HG02588 (cell line): Measurements from ENCODE around the gene ALK.

ENCODE experiments used
- ATAC-seq: cut with Tn5 transposase; IDR thresholded peaks from one replicate; pipeline ENCODE4 v1.9.1; 2021; ENCODE audit warnings: mild to moderate bottlenecking, moderate library complexity; ENCODE audit not compliant: unreplicated experiment

ALK gene

GRCh38 chr2:29241955-29242565, 679.3 kb downstream of the ALK start:
- no peak for ATAC-seq

DNA sequence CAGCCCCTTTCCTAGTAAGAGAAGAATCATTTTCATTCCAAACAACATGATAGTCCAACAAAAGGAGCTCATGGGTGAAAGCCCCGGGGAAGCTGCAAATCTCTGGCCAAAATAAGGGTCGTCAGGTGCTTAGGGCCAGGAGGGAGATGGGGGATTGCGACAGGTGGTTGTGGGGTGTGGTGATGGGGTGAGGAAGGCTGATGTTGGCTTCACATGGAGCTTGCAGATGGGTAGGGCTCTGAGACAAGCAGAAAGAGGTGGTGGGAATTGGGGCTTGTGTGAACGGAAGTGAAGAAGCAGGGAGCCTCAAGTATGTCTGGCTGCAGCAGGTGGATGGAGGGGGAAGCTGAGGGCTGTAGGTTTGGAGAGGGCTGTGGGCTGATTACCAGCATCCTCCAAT, 680.0 kb downstream of the ALK start:
- no peak for ATAC-seq

- ATAC-seq = no peak
Observed at GRCh38 chr2:29240601-29241000, 680.8 kb downstream of the ALK start.

GRCh38 chr2:29239209-29239960, 682.0 kb downstream of the ALK start:
- no peak for ATAC-seq

- ATAC-seq = no peak
Observed at GRCh38 chr2:29238497-29238896, 682.9 kb downstream of the ALK start.

GRCh38 chr2:29236074-29236473, 685.3 kb downstream of the ALK start:
- ATAC-seq = no peak

- ATAC-seq = no peak
Observed at GRCh38 chr2:29235411-29235810, 686.0 kb downstream of the ALK start.

- no peak for ATAC-seq
Observed at GRCh38 chr2:29233428-29233827, 688.0 kb downstream of the ALK start.

GRCh38 chr2:29232041-29232440, 689.3 kb downstream of the ALK start:
- ATAC-seq = no peak

DNA sequence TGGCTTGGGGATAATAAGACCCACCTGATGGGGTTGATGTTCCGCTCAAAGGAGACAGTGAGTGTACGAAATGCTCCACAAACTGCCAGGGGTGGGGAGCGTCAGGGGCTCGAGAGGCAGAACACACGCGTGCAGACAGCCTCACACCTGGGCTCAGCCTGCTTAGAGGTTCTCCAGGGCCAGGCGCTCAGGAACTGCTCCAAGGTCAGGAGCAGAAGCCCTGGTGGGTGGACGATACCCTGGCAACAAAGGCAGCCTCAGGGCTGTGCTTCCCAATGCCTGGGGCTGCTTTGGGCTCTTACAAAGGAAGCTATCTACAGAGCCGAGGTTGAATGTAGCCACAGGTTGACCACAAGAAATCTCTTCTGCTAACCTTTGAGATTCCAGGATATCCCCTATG, 691.7 kb downstream of the ALK start:
- no peak for ATAC-seq

DNA sequence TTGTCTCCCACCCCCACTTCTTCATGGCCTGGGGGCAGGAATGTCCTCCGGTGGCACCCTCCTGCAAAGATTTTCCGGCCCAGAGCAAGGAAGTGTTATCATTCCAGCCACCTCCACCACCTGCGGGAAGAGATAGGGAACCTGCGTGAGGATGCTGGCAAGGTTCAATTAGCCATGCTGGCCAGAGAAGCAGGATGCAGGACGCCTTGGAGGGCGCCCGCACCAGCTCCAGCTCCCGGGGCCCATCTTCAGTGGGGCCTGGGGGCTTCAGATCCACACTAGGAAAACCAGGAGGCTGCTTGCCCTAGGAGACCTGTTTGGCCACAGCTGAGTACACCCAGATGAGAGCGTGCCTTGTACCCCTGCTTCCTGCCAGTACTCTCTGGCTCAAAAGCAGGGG, 692.4 kb downstream of the ALK start:
- no peak for ATAC-seq

DNA sequence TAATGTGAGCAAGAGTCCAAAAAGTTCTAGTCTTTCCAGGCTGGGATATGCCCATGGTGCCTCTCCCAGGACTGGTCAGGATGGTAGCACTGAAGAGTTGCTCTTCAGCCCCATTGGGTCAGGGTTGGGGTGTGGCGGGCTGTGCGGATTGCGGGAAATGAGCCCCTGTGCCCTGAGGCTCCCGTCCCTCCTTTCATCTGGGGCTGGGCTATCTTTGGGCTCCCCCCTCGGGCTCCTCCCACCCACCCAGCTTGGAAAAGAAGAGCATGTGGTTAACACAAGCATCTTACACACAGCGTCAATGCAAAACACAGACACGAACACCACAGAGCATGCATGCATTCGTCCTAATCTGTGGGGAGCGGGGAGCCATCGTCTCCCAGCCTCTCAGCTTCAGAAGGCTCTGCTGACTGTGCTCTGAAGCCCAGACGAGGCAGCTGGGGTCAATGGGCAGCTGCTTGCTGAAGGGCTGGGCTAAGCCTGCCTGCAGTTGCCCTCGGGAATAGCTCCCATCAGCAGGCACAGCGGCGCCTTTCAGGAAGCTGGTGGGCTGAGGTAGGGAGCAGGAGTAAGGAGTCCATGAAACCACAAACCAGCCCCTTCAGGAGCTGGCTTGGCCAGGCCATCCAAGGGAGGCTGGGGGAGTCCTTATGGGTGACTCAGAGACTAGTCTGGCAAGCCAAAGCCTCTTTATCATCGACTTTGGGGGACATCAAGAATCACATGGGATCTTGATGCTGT, 693.3 kb downstream of the ALK start:
- no peak for ATAC-seq

DNA sequence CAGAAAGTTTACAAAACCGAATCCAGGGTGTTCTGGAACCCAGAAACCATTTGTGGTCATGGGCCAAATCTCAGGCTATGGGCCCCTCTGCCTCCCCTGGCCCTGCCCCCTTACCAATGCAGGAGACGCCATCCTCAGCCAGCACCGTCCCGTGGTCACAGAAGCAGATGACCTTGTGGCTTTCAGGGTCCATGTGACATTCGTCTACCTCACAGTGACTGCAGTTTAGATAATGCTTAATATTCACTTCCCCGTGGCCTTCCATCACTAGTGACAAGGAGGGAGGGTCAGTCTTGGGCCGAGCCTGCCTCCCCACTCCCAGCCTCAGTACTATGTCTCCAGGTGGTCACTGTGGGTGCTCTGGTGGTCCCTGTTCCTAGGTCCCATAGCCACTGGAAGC, 694.6 kb downstream of the ALK start:
- no peak for ATAC-seq

DNA sequence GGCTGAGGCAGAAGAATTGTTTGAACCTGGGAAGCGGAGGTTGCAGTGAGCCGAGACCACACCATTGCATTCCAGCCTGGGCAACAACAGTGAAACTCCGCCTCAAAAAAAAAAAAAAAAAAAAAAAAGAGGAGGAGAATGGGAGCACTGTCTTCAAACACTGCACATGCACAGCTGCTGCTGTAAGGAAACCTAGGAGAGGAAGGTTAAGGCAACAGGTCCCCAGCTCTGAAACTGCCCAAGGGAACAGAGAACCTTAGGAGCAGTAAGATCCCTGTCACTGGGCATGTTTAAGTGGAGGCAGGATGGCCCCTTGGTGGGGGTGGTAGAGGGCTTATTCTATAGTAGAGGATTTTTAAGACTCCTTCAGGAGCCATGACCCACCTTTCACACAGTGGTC, 695.0 kb downstream of the ALK start:
- no peak for ATAC-seq

DNA sequence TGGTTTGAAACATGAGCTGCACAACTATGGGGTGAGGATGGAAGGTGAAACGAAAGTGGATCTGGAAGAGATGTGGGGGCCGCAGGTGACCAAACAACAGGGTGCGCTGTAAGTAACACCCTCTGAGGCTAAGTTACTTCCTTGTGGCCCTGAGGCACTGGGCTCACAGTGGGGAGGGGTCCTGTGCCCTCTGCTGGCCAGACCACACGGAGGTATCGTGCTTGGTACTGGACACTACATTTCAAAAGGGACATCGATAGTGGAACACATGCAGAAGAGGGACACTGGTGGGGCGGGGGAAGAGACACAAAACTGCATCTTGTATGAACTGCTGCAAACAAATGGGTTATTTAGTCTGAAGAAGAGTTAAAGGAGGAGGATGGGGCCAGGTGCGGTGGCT, 695.6 kb downstream of the ALK start:
- no peak for ATAC-seq

DNA sequence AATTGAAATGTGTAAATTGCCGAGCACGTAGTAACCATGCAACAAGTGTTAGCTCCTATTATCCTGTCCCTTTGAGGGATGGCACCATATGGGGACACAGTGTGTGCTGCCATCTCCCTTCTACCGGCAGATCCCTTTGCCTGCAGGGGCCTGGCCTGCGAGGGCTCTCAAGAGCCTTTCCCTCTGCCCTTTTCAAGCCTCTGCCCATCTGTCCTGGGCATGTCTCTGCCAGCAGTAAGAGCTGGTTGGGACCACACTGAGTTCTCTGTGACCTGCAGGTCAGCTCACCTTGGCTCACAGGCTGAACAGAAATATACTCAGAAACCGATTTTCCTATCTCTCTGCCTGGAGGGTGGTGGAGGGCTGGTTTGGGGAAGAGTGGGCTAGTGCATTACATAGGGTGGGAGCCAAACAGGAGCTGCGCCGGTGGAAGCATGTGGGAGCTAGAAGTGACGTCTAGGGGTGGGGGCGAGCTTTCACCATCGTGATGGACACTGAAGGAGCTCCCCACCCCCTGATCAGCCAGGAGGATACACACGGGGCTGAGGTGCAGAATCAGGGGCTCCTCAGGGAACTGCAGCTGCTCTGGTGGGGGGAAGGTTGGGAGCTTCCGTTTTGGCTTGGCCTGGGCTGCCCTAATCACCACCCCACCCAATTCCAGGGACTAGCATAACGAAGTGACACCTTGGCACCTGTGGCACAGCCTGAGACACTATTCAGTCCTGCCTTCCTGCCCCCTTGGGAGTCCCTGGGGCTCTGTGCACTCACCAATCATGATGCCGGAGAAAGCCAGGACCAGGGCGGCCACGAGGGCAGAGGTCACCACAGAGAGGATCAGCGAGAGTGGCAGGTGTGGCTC, 696.5 kb downstream of the ALK start:
- ATAC-seq = no peak

DNA sequence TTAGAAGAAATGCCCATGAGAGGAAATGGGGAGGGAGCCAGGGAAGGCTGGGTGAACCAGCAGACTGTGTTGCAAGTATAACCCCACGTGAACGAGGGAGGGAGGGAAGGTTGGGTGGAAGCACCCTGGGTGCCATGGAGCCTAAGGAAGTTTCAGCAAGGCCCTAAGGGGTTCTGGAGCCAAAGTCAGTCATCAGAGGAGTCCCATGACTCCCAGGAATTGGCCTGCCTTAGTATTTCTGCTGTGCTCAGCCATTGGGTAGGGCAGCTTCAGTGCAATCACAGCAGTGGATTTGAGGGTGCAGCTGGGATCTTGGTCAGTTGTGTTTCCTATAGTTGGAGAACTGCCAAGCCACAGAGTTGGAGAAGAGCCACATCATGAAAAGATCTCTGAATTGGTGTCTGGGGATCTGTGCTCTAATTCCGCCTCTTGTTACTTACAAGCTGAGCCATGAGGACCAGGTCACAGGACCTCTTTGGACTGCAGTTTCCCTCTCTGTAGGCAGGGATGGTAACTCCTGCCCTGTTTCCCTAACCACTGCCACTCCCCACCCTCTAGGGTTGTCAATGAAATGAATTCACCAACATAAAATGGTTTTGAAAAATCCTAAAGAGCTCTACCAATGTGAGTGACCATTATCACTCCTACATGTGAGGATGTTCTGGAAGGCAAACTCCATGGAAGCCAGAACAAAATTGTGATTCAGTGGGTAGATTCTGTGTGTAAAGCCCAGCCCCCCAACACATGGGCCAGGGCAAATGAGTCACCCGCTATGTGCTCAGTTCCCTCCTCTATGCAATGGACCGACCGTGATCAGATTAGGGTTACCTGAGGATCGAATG, 697.3 kb downstream of the ALK start:
- ATAC-seq = no peak

DNA sequence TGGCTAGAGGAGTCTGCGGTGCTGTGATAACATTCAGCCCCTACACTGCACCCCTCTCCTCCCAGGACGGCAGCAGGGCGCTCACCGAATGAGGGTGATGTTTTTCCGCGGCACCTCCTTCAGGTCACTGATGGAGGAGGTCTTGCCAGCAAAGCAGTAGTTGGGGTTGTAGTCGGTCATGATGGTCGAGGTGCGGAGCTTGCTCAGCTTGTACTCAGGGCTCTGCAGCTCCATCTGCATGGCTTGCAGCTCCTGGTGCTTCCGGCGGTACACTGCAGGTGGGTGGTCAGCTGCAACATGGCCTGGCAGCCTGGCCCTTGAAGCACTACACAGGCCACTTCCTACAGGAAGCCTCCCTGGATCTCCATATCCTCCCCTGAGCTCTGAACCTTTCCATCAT, 698.1 kb downstream of the ALK start:
- ATAC-seq = no peak

GRCh38 chr2:29222381-29223179, 698.8 kb downstream of the ALK start:
- ATAC-seq = no peak
